HepG2 (cell line): ENCODE results near the gene CFAP99. TPM values are rescaled to one million over a fixed set of nuclear protein-coding genes. Genes with fewer than 3 reads are reported as not detected.
A peak's percentile ranks its signal among the peaks of the same experiment; 100 is the strongest.
"Not testable (repeated sequence)": the region's sequence is repeated elsewhere in the genome, so short reads cannot be mapped to it uniquely, and the experiment has no call there.

ENCODE experiments used
- ASH2L ChIP-seq: fragments of 300-600, 200-600 bp; sonication (generic); IDR thresholded peaks from 2 replicates; pipeline ENCODE4 v1.7.0; 2017; ENCODE audit warnings: low read depth, mild to moderate bottlenecking, moderate library complexity, mixed read lengths, low read length; ENCODE audit not compliant: insufficient read length
- CREM ChIP-seq, 2 experiments: sonication (generic) in 1 of 2; formaldehyde crosslinking in 1 of 2; IDR thresholded peaks; 2 replicates each; pipeline versions ENCODE4 v1.4.0 to v1.6.1; 2016 to 2020; ENCODE audit warnings: antibody characterized with exemption in 1 of 2, mild to moderate bottlenecking in 1 of 2, missing genetic modification reagents in 1 of 2
- GABPA ChIP-seq, 2 experiments: IDR thresholded peaks; 2 replicates each; pipeline ENCODE4 v1.6.1; 2011 to 2016; ENCODE audit warnings: low read depth in 2 of 2, low read length in 1 of 2, missing biosample characterization in 1 of 2, missing genetic modification characterization in 1 of 2
- HOXA3 ChIP-seq: sonication (generic); formaldehyde crosslinking; IDR thresholded peaks from 2 replicates; pipeline ENCODE4 v1.5.0; 2020; ENCODE audit warnings: missing genetic modification reagents
- KDM2A ChIP-seq: sonication (generic); formaldehyde crosslinking; IDR thresholded peaks from 2 replicates; pipeline ENCODE4 v1.4.0; 2020; ENCODE audit warnings: low read depth, missing genetic modification reagents, borderline replicate concordance
- NR2F2 ChIP-seq: IDR thresholded peaks from 2 replicates; pipeline ENCODE4 v1.6.1; 2012; ENCODE audit warnings: low read depth, inconsistent platforms, borderline replicate concordance
- RCOR2 ChIP-seq: IDR thresholded peaks from 2 replicates; pipeline ENCODE4 v1.6.1; 2016; ENCODE audit warnings: missing biosample characterization, missing genetic modification reagents
- SALL2 ChIP-seq: sonication (generic); formaldehyde crosslinking; IDR thresholded peaks from 2 replicates; pipeline ENCODE4 v1.8.1; 2023; ENCODE audit warnings: mild to moderate bottlenecking, missing genetic modification reagents, inconsistent platforms
- ZMYM3 ChIP-seq: sonication (generic); formaldehyde crosslinking; IDR thresholded peaks from 2 replicates; pipeline ENCODE4 v1.5.1; 2020; ENCODE audit warnings: mild to moderate bottlenecking, missing genetic modification reagents
- ZNF280D ChIP-seq: sonication (generic); formaldehyde crosslinking; IDR thresholded peaks from 2 replicates; pipeline ENCODE4 v1.5.1; 2020; ENCODE audit warnings: mild to moderate bottlenecking, missing genetic modification reagents
- ZNF503 ChIP-seq: sonication (generic); formaldehyde crosslinking; IDR thresholded peaks from 2 replicates; pipeline ENCODE4 v1.4.0; 2020; ENCODE audit warnings: missing genetic modification reagents
- ZNF746 ChIP-seq: sonication (generic); formaldehyde crosslinking; IDR thresholded peaks from 2 replicates; pipeline ENCODE4 v1.8.0; 2022; ENCODE audit warnings: mild to moderate bottlenecking, missing genetic modification reagents
- polyA plus RNA-seq, 8 experiments: library from polyadenylated mRNA; depleted of rRNA in 3 of 8; stranded (reverse) in 7 of 8; unstranded in 1 of 8; fragments of >200 nt; fragmentation: Illumina TruSeq in 4 of 8; extraction: Trizol in 4 of 8; gene quantifications; 2 replicates each; pipeline versions ENCODE4 v1.2.1 to v1.2.3, GENCODE V29; 2011 to 2016; ENCODE audit warnings: low read depth in 4 of 8, missing spikeins in 1 of 8, mixed read lengths in 1 of 8; ENCODE audit not compliant: insufficient read depth in 1 of 8
- total RNA-seq, 5 experiments: library from RNA; depleted of rRNA; stranded (reverse); fragments of >200 nt; fragmentation: Illumina TruSeq; extraction: Trizol; gene quantifications; 2 replicates each; pipeline ENCODE4 v1.2.3, GENCODE V29; 2016; ENCODE audit warnings: low read depth in 1 of 5
- TF ChIP-seq, protein P1 (sequence below): sonication (generic); formaldehyde crosslinking; IDR thresholded peaks from 2 replicates; pipeline ENCODE4 v1.8.0; 2022; ENCODE audit warnings: mild to moderate bottlenecking, missing genetic modification reagents

The CFAP99 gene
- total and polyA plus RNA-seq, 2 of the 13 experiments (the other 11 are each of a cell fraction or from before 2014, with no cell fraction given), result not detected

GRCh38 chr4:2429945-2430757 lies 11.4 kb downstream of the CFAP99 start (continued):
- 0 out of 2 replicates have a peak, but pooled peaks have one; percentile 26 for TF ChIP-seq CREM (IDR thresholded peaks at IDR 0.05)
- TF ChIP-seq CREM (CRISPR knock-in tag; IDR thresholded peaks at IDR 0.05); GABPA (IDR thresholded peaks at IDR 0.05; ENCODE audit: low read depth, low read length): not testable (repeated sequence)
- peak; percentile 36 for TF ChIP-seq HOXA3 (CRISPR knock-in tag)
- TF ChIP-seq, protein P1, sequence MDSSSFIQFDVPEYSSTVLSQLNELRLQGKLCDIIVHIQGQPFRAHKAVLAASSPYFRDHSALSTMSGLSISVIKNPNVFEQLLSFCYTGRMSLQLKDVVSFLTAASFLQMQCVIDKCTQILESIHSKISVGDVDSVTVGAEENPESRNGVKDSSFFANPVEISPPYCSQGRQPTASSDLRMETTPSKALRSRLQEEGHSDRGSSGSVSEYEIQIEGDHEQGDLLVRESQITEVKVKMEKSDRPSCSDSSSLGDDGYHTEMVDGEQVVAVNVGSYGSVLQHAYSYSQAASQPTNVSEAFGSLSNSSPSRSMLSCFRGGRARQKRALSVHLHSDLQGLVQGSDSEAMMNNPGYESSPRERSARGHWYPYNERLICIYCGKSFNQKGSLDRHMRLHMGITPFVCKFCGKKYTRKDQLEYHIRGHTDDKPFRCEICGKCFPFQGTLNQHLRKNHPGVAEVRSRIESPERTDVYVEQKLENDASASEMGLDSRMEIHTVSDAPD (CRISPR knock-in tag), result peak; percentile 100
- TF ChIP-seq RCOR2 (CRISPR knock-in tag), result peak; percentile 74; the same call in 1 of the 2 replicates
- peak; percentile 27; the same call in 1 of the 2 replicates for TF ChIP-seq GABPA (CRISPR knock-in tag; IDR thresholded peaks at IDR 0.05; ENCODE audit: low read depth)
- 0 out of 2 replicates have a peak, but pooled peaks have one; percentile 21 for TF ChIP-seq SALL2
- TF ChIP-seq ZNF746, result peak; percentile 49; the same call in 1 of the 2 replicates
- 0 out of 2 replicates have a peak, but pooled peaks have one; percentile 19 for TF ChIP-seq NR2F2
- peak; percentile 34; the same call in 1 of the 2 replicates for TF ChIP-seq ZMYM3 (CRISPR knock-in tag)
- 0 out of 2 replicates have a peak, but pooled peaks have one; percentile 41 for TF ChIP-seq ZNF280D (CRISPR knock-in tag)
- TF ChIP-seq ASH2L, result peak; percentile 35
- 0 out of 2 replicates have a peak, but pooled peaks have one; percentile 16 for TF ChIP-seq ZNF503
- TF ChIP-seq KDM2A (CRISPR knock-in tag), result peak; percentile 31; the same call in 1 of the 2 replicates
